Neuronal stem cell (in vitro differentiated cells): Measurements from ENCODE around the gene SORCS2.
A peak's percentile ranks its signal among the peaks of the same experiment; 100 is the strongest.

Experiments
- DNase-seq: peaks from one replicate; pipeline ENCODE4 v3.0.0-alpha.2; 2013; ENCODE audit warnings: low spot score
- H2AFZ ChIP-seq: one replicate; pipeline ENCODE4 v1.6.1; 2013; ENCODE audit warnings: mild to moderate bottlenecking, low read length, inconsistent platforms
- H2AK5ac ChIP-seq: 2 replicates; pipeline ENCODE4 v1.6.1; 2013; ENCODE audit warnings: low read depth, mild to moderate bottlenecking, inconsistent platforms, low read length, moderate library complexity, mixed read lengths
- H2BK120ac ChIP-seq: 2 replicates; pipeline ENCODE4 v1.6.1; 2013; ENCODE audit warnings: low read depth, mild to moderate bottlenecking, inconsistent platforms, low read length, moderate library complexity, mixed read lengths
- H2BK12ac ChIP-seq: one replicate; pipeline ENCODE4 v1.6.1; 2013; ENCODE audit warnings: low read length, inconsistent platforms
- H2BK15ac ChIP-seq: 2 replicates; pipeline ENCODE4 v1.6.1; 2013; ENCODE audit warnings: mild to moderate bottlenecking, low read length, inconsistent platforms, mixed read lengths
- H2BK5ac ChIP-seq: one replicate; pipeline ENCODE4 v1.6.1; 2013; ENCODE audit warnings: inconsistent platforms, mild to moderate bottlenecking, low read length, moderate library complexity
- H3K14ac ChIP-seq: one replicate; pipeline ENCODE4 v1.6.1; 2013; ENCODE audit warnings: low read length, inconsistent platforms
- H3K18ac ChIP-seq: 2 replicates; pipeline ENCODE4 v1.6.1; 2013; ENCODE audit warnings: low read length, inconsistent platforms
- H3K23ac ChIP-seq: 2 replicates; pipeline ENCODE4 v1.6.1; 2013; ENCODE audit warnings: low read depth, mild to moderate bottlenecking, mixed read lengths, low read length, inconsistent platforms; ENCODE audit not compliant: poor library complexity
- H3K27ac ChIP-seq: replicated peaks from 3 replicates; pipeline ENCODE4 v1.5.1; 2013; ENCODE audit warnings: low read length, inconsistent platforms
- H3K27me3 ChIP-seq, 3 experiments: 2 replicates each; pipeline ENCODE4 v1.6.1; 2013; ENCODE audit warnings: low read length in 3 of 3, mild to moderate bottlenecking in 2 of 3, inconsistent platforms in 1 of 3, low read depth in 1 of 3, mixed read lengths in 1 of 3, moderate library complexity in 1 of 3; ENCODE audit not compliant: control insufficient read depth in 3 of 3, insufficient read depth in 3 of 3
- H3K36me3 ChIP-seq, 2 donors: replicated peaks in 1 of 2; 2 replicates each; pipeline ENCODE4 v1.6.1; 2013; ENCODE audit warnings: low read length in 2 of 2; ENCODE audit not compliant: control insufficient read depth in 2 of 2, insufficient read depth in 2 of 2
- H3K4ac ChIP-seq: 2 replicates; pipeline ENCODE4 v1.6.1; 2013; ENCODE audit warnings: inconsistent platforms, mild to moderate bottlenecking, low read length, moderate library complexity
- H3K4me1 ChIP-seq, 2 donors: 1 replicate in 1 of 2; 2 replicates in 1 of 2; pipeline ENCODE4 v1.6.1; 2013; ENCODE audit warnings: low read length in 2 of 2, low read depth in 1 of 2; ENCODE audit not compliant: control insufficient read depth in 2 of 2, insufficient read depth in 1 of 2
- H3K4me2 ChIP-seq: one replicate; pipeline ENCODE4 v1.6.1; 2013; ENCODE audit warnings: mild to moderate bottlenecking, low read length, inconsistent platforms; ENCODE audit not compliant: insufficient read depth, poor library complexity, severe bottlenecking
- H3K4me3 ChIP-seq, 2 donors: 2 replicates each; pipeline ENCODE4 v1.5.1; 2013; ENCODE audit warnings: low read length in 2 of 2, mild to moderate bottlenecking in 2 of 2, inconsistent platforms in 1 of 2, moderate library complexity in 1 of 2
- H3K79me1 ChIP-seq: one replicate; pipeline ENCODE4 v1.6.1; 2013; ENCODE audit warnings: low read depth, mild to moderate bottlenecking, inconsistent platforms, low read length, moderate library complexity
- H3K9ac ChIP-seq: one replicate; pipeline ENCODE4 v1.6.1; 2013; ENCODE audit warnings: mild to moderate bottlenecking, low read depth, low read length, inconsistent platforms; ENCODE audit not compliant: poor library complexity
- H3K9me3 ChIP-seq, 2 donors: replicated peaks in 1 of 2; 2 replicates each; pipeline versions ENCODE3 to v1.6.1; 2013; ENCODE audit warnings: low read length in 2 of 2, mild to moderate bottlenecking in 2 of 2, inconsistent platforms in 1 of 2, low read depth in 1 of 2, mixed read lengths in 1 of 2, moderate library complexity in 1 of 2; ENCODE audit not compliant: control insufficient read depth in 2 of 2, insufficient read depth in 1 of 2
- H4K8ac ChIP-seq: one replicate; pipeline ENCODE4 v1.6.1; 2013; ENCODE audit warnings: low read depth, mild to moderate bottlenecking, inconsistent platforms, low read length, moderate library complexity
- H4K91ac ChIP-seq: one replicate; pipeline ENCODE4 v1.6.1; 2013; ENCODE audit warnings: low read length, low read depth, mild to moderate bottlenecking, inconsistent platforms; ENCODE audit not compliant: poor library complexity
- WGBS, 2 donors: extraction: QIAGEN DNeasy Blood & Tissue Kit; methylation state at CpG; one replicate each; pipeline ENCODE4 v1.1.7; 2013; ENCODE audit warnings: missing lambda C conversion rate in 2 of 2, mixed read lengths in 1 of 2; ENCODE audit not compliant: insufficient read length in 2 of 2, insufficient replicate concordance in 1 of 2; ENCODE audit errors: extremely low coverage in 2 of 2; 5-methylcytosine and 5-hydroxymethylcytosine counted together

Gene SORCS2

DNA sequence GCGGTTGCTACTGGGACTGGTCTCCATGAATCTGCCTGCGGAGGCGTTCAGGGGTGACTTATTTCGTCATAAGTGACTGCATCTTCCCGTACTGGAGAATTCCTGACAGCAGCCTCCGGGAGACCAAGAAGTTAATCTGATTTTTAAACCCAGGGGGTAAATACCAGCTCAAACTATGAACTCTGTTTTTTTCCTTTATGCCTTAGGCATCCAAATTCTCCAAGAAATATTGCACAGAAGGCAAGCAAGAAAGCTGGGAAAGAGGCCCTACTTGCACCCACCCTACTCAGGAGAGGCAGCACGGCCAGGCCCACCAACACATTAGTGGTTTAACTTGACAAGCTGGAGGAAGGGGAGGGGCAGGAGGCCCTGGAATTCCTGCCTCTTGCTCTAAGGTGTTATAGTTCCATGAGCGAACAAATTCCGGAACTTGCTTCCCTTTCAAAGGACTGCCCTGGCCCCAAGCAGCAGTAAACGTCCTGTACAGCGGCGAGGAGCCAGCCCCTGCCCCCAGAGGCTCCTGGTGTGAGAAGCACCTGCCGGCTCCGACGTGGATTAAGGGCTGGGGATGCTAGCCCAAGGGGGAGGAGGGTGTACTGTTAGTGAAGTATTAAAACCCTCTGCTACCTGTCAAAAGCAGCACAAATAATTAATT is 570.2 kb downstream of the SORCS2 start:
- no peak overlapping the region for H2BK15ac ChIP-seq
- H3K4me2 ChIP-seq = no peak overlapping the region
- no peak overlapping the region for H3K4me3 ChIP-seq
- no peak overlapping the region for H3K9ac ChIP-seq
- no peak overlapping the region for H2BK5ac ChIP-seq
- H3K18ac ChIP-seq = no peak overlapping the region
- H3K4me1 ChIP-seq = peaks cover 7 to 10% of the 10 kb centered on the region in 2 donors
- H2AFZ ChIP-seq = no peak overlapping the region
- H3K27me3 ChIP-seq = no peaks in the 10 kb centered on the region
- peaks cover 3 to 6% of the 10 kb centered on the region in 2 donors for H3K36me3 ChIP-seq
- H3K14ac ChIP-seq = no peak overlapping the region
- H2BK12ac ChIP-seq = no peak overlapping the region
- H3K27ac ChIP-seq = no peak overlapping the region
- no peak overlapping the region for H4K91ac ChIP-seq
- no peaks in the 10 kb centered on the region for H3K9me3 ChIP-seq
- no peak overlapping the region for H3K23ac ChIP-seq
- DNase-seq = no peak
- no CpG with 5 or more reads among the region's 15 CpGs for WGBS, 2 donors
- H4K8ac ChIP-seq = no peak overlapping the region
- no peak overlapping the region for H2AK5ac ChIP-seq
- H2BK120ac ChIP-seq = no peak overlapping the region
- H3K79me1 ChIP-seq = peaks cover 2% of the 10 kb centered on the region
- no peak overlapping the region for H3K4ac ChIP-seq

DNA sequence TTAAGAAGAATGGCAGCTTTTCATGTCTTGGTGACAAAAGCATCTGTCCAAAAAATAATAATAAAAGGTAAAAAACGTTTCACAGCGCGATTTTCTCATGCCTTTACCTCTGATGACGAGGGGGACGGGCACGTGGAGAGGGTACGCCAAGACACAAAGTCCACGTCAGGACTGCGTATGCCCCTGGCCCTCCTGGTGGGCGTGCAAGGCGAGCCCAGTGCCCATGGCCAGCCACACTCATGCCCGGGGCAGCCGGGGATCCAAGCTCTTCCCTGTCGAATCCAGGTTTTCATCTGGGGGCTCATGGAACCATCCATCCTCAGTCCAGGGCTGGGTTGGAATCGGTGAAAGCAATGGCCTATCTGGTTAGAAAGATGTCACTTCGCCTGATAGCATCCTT is 570.8 kb downstream of the SORCS2 start:
- H3K9me3 ChIP-seq = no peaks in the 10 kb centered on the region
- peaks cover 1 to 5% of the 10 kb centered on the region in 2 donors for H3K4me1 ChIP-seq
- H2AFZ ChIP-seq = no peak overlapping the region
- H3K4me2 ChIP-seq = no peak overlapping the region
- peak overlapping the region; percentile 73 for H3K18ac ChIP-seq
- no peak overlapping the region for H4K8ac ChIP-seq
- no peaks in the 10 kb centered on the region for H3K27me3 ChIP-seq
- no peak overlapping the region for H3K27ac ChIP-seq
- H3K79me1 ChIP-seq = peaks cover 2% of the 10 kb centered on the region
- no peak overlapping the region for H4K91ac ChIP-seq
- H3K4ac ChIP-seq = no peak overlapping the region
- peaks cover 3 to 10% of the 10 kb centered on the region in 2 donors for H3K36me3 ChIP-seq
- DNase-seq = no peak
- H3K9ac ChIP-seq = no peak overlapping the region
- no CpG with 5 or more reads among the region's 16 CpGs for WGBS, 2 donors
- H2AK5ac ChIP-seq = no peak overlapping the region
- no peak overlapping the region for H3K4me3 ChIP-seq
- no peak overlapping the region for H2BK12ac ChIP-seq
- no peak overlapping the region for H3K14ac ChIP-seq
- H3K23ac ChIP-seq = peak overlapping the region; percentile 77
- no peak overlapping the region for H2BK5ac ChIP-seq
- H2BK120ac ChIP-seq = no peak overlapping the region
- H2BK15ac ChIP-seq = no peak overlapping the region

DNA sequence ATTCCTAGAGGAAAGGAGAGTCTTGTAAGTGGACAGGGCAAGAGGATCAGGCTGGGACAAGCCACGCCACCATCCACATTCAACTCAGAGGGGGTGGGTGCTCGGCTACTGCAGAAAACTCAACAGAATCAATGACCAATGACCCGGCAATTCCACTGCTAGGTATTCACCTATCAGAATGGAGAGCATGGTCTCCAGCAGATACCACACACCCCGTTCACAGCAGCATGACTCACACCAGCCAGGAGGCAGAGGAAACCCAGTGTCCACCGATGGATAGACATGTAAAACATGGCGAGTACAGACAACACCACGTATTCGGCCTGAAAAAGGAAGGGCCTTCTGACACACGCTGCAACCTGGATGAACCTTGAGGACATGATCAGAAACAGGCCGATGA is 571.5 kb downstream of the SORCS2 start:
- no peak overlapping the region for H3K9ac ChIP-seq
- WGBS, 2 donors = no CpG with 5 or more reads among the region's 10 CpGs

DNA sequence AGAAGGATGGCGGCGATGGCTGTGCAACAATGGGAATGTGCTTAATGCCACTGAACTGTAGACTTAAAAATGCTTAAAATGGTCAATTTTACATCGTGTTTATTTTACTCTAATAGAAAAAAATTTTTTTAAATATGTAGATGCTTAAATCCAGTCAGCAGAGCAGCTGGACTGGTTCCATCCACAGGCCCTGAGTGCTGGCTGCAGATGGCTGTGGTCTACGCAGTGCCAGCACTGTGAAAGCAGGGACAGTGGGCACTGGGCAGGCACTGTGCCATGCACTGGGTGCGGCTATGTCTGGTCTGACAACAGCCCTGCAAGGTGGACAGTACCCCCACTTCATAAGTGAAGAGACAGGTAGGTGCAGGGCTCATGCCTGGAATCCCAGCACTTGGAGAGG is 572.1 kb downstream of the SORCS2 start:
- Histone ChIP-seq H3K4me3 (no peak overlapping the region), H3K14ac (no peak overlapping the region), H3K4me2 (no peak overlapping the region), H3K23ac (no peak overlapping the region), H4K91ac (no peak overlapping the region), H2BK12ac (no peak overlapping the region), H3K18ac (no peak overlapping the region), H3K4me1 (peaks cover 3 to 7% of the 10 kb centered on the region in 2 donors), H3K27me3 (no peaks in the 10 kb centered on the region), H2BK120ac (no peak overlapping the region), H3K79me1 (peaks cover 2% of the 10 kb centered on the region), H3K9ac (no peak overlapping the region), H3K36me3 (peaks cover 6 to 10% of the 10 kb centered on the region in 2 donors), H2BK15ac (no peak overlapping the region), H3K9me3 (no peaks in the 10 kb centered on the region), H2AFZ (no peak overlapping the region), H2AK5ac (no peak overlapping the region), H2BK5ac (no peak overlapping the region), H3K4ac (no peak overlapping the region), H3K27ac (no peak overlapping the region), H4K8ac (no peak overlapping the region)
- no peak for DNase-seq
- WGBS, 2 donors = no CpG with 5 or more reads among the region's 5 CpGs

More for the DNA sequence above, 571.5 kb downstream of the SORCS2 start:
- no peak for DNase-seq
- H2BK5ac ChIP-seq = no peak overlapping the region
- H3K4me1 ChIP-seq = peaks cover under 1 to 3% of the 10 kb centered on the region in 2 donors
- H3K27ac ChIP-seq = no peak overlapping the region
- no peak overlapping the region for H2BK120ac ChIP-seq
- H3K23ac ChIP-seq = no peak overlapping the region
- no peak overlapping the region for H3K14ac ChIP-seq
- H3K4me2 ChIP-seq = no peak overlapping the region
- no peak overlapping the region for H2BK12ac ChIP-seq
- no peak overlapping the region for H2BK15ac ChIP-seq
- H4K8ac ChIP-seq = no peak overlapping the region
- H3K4me3 ChIP-seq = no peak overlapping the region
- H2AK5ac ChIP-seq = no peak overlapping the region
- H3K36me3 ChIP-seq = peaks cover 6 to 10% of the 10 kb centered on the region in 2 donors
- H3K27me3 ChIP-seq = no peaks in the 10 kb centered on the region
- no peak overlapping the region for H3K18ac ChIP-seq
- peaks cover 2% of the 10 kb centered on the region for H3K79me1 ChIP-seq
- no peak overlapping the region for H3K4ac ChIP-seq
- no peaks in the 10 kb centered on the region for H3K9me3 ChIP-seq
- no peak overlapping the region for H4K91ac ChIP-seq
- H2AFZ ChIP-seq = no peak overlapping the region
